ENCODE data around the gene SLC9A3.

SLC9A3 gene

GRCh38 chr5:446883-447263 is 77.4 kb downstream of the SLC9A3 start:
- Histone ChIP-seq H3K36me3 (ENCODE audit: insufficient read depth, low read length) (peaks cover 49% of the 10 kb centered on the region), H3K9ac (ENCODE audit: low read length) (no peak overlapping the region), H3K4me3 (ENCODE audit: low read depth in 1 of 2, low read length in 2 of 2) (no peak overlapping the region), H3K4me1 (ENCODE audit: insufficient read depth, low read length) (peaks cover 19% of the 10 kb centered on the region), H3K27me3 (ENCODE audit: control insufficient read depth in 1 of 2, insufficient read depth in 2 of 2, low read length in 2 of 2) (no peaks in the 10 kb centered on the region), H3K27ac (ENCODE audit: low read depth, low read length) (no peak overlapping the region), H3K9me3 (ENCODE audit: low read length) (no peaks in the 10 kb centered on the region)

DNA sequence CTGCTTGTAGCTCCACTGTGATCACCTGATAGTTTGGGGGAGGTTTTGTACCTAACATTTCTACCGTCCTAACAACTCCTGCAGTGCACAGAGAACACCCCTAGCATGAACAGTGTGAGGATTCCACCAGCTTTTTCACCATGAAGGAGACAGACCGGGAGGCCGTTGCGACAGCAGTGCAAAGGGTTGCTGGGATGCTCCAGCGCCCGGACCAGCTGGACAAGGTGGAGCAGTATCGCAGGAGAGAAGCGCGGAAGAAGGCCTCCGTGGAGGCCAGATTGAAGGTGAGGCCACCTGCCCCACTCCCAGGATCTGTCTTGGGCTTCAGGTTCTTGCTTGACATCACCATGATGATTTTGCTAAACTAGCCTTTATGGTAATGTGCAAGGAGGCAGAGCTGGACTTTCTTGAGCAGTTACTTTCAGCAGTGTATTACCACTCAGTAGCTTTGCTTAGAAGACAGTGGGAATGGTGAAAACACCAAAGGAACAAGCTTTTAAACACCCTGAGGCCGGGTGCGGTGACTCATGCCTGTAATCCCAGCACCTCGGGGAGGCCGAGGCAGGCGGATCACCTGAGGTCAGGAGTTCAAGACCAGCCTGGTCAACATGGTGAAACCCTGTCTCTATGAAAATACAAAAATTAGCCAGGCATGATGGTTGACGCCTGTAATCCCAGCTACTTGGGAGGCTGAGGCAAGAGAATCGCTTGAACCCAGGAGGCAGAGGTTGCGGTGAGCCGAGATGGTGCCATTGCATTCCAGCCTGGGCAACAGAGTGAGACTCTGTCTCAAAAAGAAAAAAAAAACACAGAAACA is 78.0 kb downstream of the SLC9A3 start:
- Histone ChIP-seq H3K27me3 (ENCODE audit: control insufficient read depth in 1 of 2, insufficient read depth in 2 of 2, low read length in 2 of 2) (no peaks in the 10 kb centered on the region), H3K4me1 (ENCODE audit: insufficient read depth, low read length) (peaks cover 22% of the 10 kb centered on the region), H3K9me3 (ENCODE audit: low read length) (no peaks in the 10 kb centered on the region), H3K36me3 (ENCODE audit: insufficient read depth, low read length) (peaks cover 49% of the 10 kb centered on the region), H3K9ac (ENCODE audit: low read length) (no peak overlapping the region), H3K4me3 (ENCODE audit: low read depth in 1 of 2, low read length in 2 of 2) (no peak overlapping the region), H3K27ac (ENCODE audit: low read depth, low read length) (no peak overlapping the region)

DNA sequence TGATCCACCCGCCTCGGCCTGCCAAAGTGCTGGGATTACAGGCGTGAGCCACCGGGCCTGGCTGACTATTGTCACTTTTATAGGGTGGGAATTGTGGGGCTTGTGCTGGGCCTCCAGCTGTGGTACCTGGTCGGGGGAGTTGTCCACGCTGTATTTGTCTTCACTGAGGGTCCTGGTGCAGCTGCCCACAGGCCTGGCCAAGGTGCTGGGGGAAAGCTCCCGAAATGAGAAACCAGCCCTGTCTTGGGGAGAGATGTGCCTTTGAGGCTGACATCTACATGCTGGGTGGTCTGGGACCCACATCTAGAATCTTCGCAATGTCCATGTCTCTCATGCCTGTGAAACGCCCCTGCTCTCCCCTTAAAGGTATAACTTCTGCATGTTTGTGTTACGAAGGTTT is 78.7 kb downstream of the SLC9A3 start:
- Histone ChIP-seq H3K4me1 (ENCODE audit: insufficient read depth, low read length) (peaks cover 22% of the 10 kb centered on the region), H3K9ac (ENCODE audit: low read length) (no peak overlapping the region), H3K9me3 (ENCODE audit: low read length) (no peaks in the 10 kb centered on the region), H3K27ac (ENCODE audit: low read depth, low read length) (no peak overlapping the region), H3K4me3 (ENCODE audit: low read depth in 1 of 2, low read length in 2 of 2) (no peak overlapping the region), H3K27me3 (ENCODE audit: control insufficient read depth in 1 of 2, insufficient read depth in 2 of 2, low read length in 2 of 2) (no peaks in the 10 kb centered on the region), H3K36me3 (ENCODE audit: insufficient read depth, low read length) (peaks cover 49% of the 10 kb centered on the region)

DNA sequence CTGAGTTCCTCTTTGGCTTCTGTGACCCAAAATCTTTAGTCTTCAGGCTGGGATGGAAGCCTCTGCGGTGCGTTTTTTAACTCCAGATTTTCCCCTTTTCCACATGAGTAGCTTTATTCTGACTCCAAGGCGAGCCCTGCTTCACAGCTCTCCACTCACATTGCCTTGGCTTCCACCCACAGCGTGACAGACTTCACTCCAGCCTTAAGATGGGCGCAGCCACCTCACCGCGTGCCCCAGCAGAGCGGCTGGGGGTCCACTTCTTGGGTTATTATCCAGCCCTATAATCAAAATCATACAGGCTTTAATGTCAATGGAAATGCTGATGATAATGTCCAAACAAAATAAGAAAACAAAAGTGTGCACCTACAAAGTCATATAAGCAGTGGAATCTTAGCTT is 80.0 kb downstream of the SLC9A3 start:
- Histone ChIP-seq H3K36me3 (ENCODE audit: insufficient read depth, low read length) (peaks cover 36% of the 10 kb centered on the region), H3K4me3 (ENCODE audit: low read depth in 1 of 2, low read length in 2 of 2) (peak overlapping the region; percentile 97 to 99), H3K9ac (ENCODE audit: low read length) (no peak overlapping the region), H3K27me3 (ENCODE audit: control insufficient read depth in 1 of 2, insufficient read depth in 2 of 2, low read length in 2 of 2) (no peaks in the 10 kb centered on the region), H3K27ac (ENCODE audit: low read depth, low read length) (no peak overlapping the region), H3K9me3 (ENCODE audit: low read length) (no peaks in the 10 kb centered on the region), H3K4me1 (ENCODE audit: insufficient read depth, low read length) (peaks cover 22% of the 10 kb centered on the region)

GRCh38 chr5:443239-444151 is 80.8 kb downstream of the SLC9A3 start:
- Histone ChIP-seq H3K36me3 (ENCODE audit: insufficient read depth, low read length) (peaks cover 29% of the 10 kb centered on the region), H3K27me3 (ENCODE audit: control insufficient read depth in 1 of 2, insufficient read depth in 2 of 2, low read length in 2 of 2) (no peaks in the 10 kb centered on the region), H3K9ac (ENCODE audit: low read length) (peak overlapping the region; percentile 78), H3K4me3 (ENCODE audit: low read depth in 1 of 2, low read length in 2 of 2) (peak overlapping the region; percentile 97 to 99), H3K4me1 (ENCODE audit: insufficient read depth, low read length) (peaks cover 22% of the 10 kb centered on the region), H3K9me3 (ENCODE audit: low read length) (no peaks in the 10 kb centered on the region), H3K27ac (ENCODE audit: low read depth, low read length) (peak overlapping the region; percentile 80)

DNA sequence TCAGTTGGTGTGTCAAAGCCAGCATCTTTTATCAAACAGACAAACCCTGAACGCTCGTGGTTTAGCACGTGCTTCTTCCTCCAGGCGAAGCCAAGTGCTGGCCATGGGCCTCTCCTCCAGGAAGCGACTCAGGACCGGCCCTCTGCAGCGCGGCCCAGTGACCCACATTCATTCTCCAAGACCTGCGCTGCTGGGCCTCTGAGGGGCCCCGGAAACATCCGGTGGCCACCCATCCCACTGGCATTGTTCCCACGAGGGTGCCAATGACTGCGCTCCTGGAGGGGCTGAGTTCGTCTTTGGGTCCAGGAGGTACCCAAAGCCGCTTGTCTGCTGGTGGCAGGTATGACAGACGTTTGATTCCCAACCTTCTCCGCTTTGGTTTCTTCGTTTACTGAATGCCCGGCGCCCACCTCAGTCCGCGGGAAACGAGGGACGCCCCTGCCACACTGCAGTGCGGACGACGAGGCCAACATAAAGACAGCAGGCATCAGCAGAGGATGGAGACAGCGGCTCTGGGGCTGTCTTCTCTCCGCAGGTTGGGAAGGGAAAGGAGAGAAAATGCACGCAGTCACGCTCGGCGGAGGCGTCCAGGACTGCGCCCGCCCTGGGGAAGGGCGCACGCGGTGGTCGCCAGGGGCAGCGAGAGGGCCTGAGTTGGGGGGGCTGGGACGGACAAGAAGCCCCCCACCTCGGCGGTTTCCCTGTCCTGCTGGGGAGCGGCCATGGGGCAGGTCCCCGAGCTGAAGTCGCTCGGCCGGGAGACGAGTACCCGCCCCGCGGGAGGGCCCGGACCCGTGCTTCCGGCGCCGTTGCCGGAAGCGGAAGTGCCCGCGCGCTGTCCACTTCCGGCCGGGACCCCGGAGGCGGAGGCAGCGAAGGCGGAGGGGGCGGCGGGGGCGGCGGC is 81.7 kb downstream of the SLC9A3 start, which contains the start of gene EXOC3:
Gene EXOC3 (plus strand): TSS at position 842 of the 904 bp plus-strand sequence. CDS start 3,030 bp downstream, outside the sequence.
- Histone ChIP-seq H3K4me1 (ENCODE audit: insufficient read depth, low read length) (peaks cover 22% of the 10 kb centered on the region), H3K36me3 (ENCODE audit: insufficient read depth, low read length) (peaks cover 20% of the 10 kb centered on the region), H3K27me3 (ENCODE audit: control insufficient read depth in 1 of 2, insufficient read depth in 2 of 2, low read length in 2 of 2) (no peaks in the 10 kb centered on the region), H3K4me3 (ENCODE audit: low read depth in 1 of 2, low read length in 2 of 2) (peak within 1 kb of the TSS; percentile 97 to 99), H3K9me3 (ENCODE audit: low read length) (no peaks in the 10 kb centered on the region), H3K27ac (ENCODE audit: low read depth, low read length) (peak within 1 kb of the TSS; percentile 80), H3K9ac (ENCODE audit: low read length) (peak within 1 kb of the TSS; percentile 78)

- H3K4me3 ChIP-seq (ENCODE audit: low read depth in 1 of 2, low read length in 2 of 2) = peak overlapping the region; percentile 95 to 99
- peaks cover 13% of the 10 kb centered on the region for H3K36me3 ChIP-seq (ENCODE audit: insufficient read depth, low read length)
- no peaks in the 10 kb centered on the region for H3K27me3 ChIP-seq (ENCODE audit: control insufficient read depth in 1 of 2, insufficient read depth in 2 of 2, low read length in 2 of 2)
- H3K9me3 ChIP-seq (ENCODE audit: low read length) = no peaks in the 10 kb centered on the region
- no peak overlapping the region for H3K9ac ChIP-seq (ENCODE audit: low read length)
- H3K27ac ChIP-seq (ENCODE audit: low read depth, low read length) = no peak overlapping the region
- peaks cover 22% of the 10 kb centered on the region for H3K4me1 ChIP-seq (ENCODE audit: insufficient read depth, low read length)
Measured at GRCh38 chr5:441996-442334, 82.3 kb downstream of the SLC9A3 start.

- H3K27ac ChIP-seq (ENCODE audit: low read depth, low read length) = no peak overlapping the region
- H3K36me3 ChIP-seq (ENCODE audit: insufficient read depth, low read length) = no peaks in the 10 kb centered on the region
- no peak overlapping the region for H3K4me3 ChIP-seq (ENCODE audit: low read depth in 1 of 2, low read length in 2 of 2)
- no peak overlapping the region for H3K9ac ChIP-seq (ENCODE audit: low read length)
- peaks cover 22% of the 10 kb centered on the region for H3K4me1 ChIP-seq (ENCODE audit: insufficient read depth, low read length)
- H3K9me3 ChIP-seq (ENCODE audit: low read length) = no peaks in the 10 kb centered on the region
- peaks cover 0 to 5% of the 10 kb centered on the region in 2 donors for H3K27me3 ChIP-seq (ENCODE audit: control insufficient read depth in 1 of 2, insufficient read depth in 2 of 2, low read length in 2 of 2)
Measured at GRCh38 chr5:440401-441201, 83.6 kb downstream of the SLC9A3 start.

GRCh38 chr5:439636-440035 is 84.6 kb downstream of the SLC9A3 start:
- peaks cover 0 to 5% of the 10 kb centered on the region in 2 donors for H3K27me3 ChIP-seq (ENCODE audit: control insufficient read depth in 1 of 2, insufficient read depth in 2 of 2, low read length in 2 of 2)
- H3K4me1 ChIP-seq (ENCODE audit: insufficient read depth, low read length) = peaks cover 21% of the 10 kb centered on the region
- H3K27ac ChIP-seq (ENCODE audit: low read depth, low read length) = no peak overlapping the region
- no peak overlapping the region for H3K4me3 ChIP-seq (ENCODE audit: low read depth in 1 of 2, low read length in 2 of 2)
- H3K36me3 ChIP-seq (ENCODE audit: insufficient read depth, low read length) = no peaks in the 10 kb centered on the region
- no peak overlapping the region for H3K9ac ChIP-seq (ENCODE audit: low read length)
- no peaks in the 10 kb centered on the region for H3K9me3 ChIP-seq (ENCODE audit: low read length)

- H3K4me1 ChIP-seq (ENCODE audit: insufficient read depth, low read length) = peaks cover 16% of the 10 kb centered on the region
Measured at GRCh38 chr5:439181-439580, 85.1 kb downstream of the SLC9A3 start.

More at GRCh38 chr5:439181-439580, 85.1 kb downstream of the SLC9A3 start:
- no peak overlapping the region for H3K4me3 ChIP-seq (ENCODE audit: low read depth in 1 of 2, low read length in 2 of 2)
- H3K9ac ChIP-seq (ENCODE audit: low read length) = no peak overlapping the region
- no peak overlapping the region for H3K27ac ChIP-seq (ENCODE audit: low read depth, low read length)
- peaks cover 0 to 9% of the 10 kb centered on the region in 2 donors for H3K27me3 ChIP-seq (ENCODE audit: control insufficient read depth in 1 of 2, insufficient read depth in 2 of 2, low read length in 2 of 2)
- H3K36me3 ChIP-seq (ENCODE audit: insufficient read depth, low read length) = no peaks in the 10 kb centered on the region
- H3K9me3 ChIP-seq (ENCODE audit: low read length) = no peaks in the 10 kb centered on the region
